Trophoblast cell (in vitro differentiated cells and primary cell): Measurements from ENCODE around the gene PSRC1.
A peak's percentile ranks its signal among the peaks of the same experiment; 100 is the strongest.

Experiments used
- DNase-seq, 2 donors: peaks; one replicate each; pipeline ENCODE4 v3.0.0-alpha.2; 2016
- H2AFZ ChIP-seq: 2 replicates; pipeline ENCODE4 v1.6.1; 2013; ENCODE audit warnings: low read length, moderate library complexity, mild to moderate bottlenecking; ENCODE audit not compliant: insufficient read depth, poor library complexity
- H2AK5ac ChIP-seq: 2 replicates; pipeline ENCODE4 v1.6.1; 2013; ENCODE audit warnings: mild to moderate bottlenecking, low read length
- H2BK120ac ChIP-seq: 2 replicates; pipeline ENCODE4 v1.6.1; 2013; ENCODE audit warnings: low read length, mild to moderate bottlenecking, moderate library complexity; ENCODE audit not compliant: insufficient read depth, poor library complexity
- H2BK12ac ChIP-seq: 2 replicates; pipeline ENCODE4 v1.6.1; 2013; ENCODE audit warnings: mild to moderate bottlenecking, low read length, moderate library complexity
- H2BK5ac ChIP-seq: 2 replicates; pipeline ENCODE4 v1.6.1; 2013; ENCODE audit warnings: low read length, low read depth, moderate library complexity, mild to moderate bottlenecking; ENCODE audit not compliant: poor library complexity
- H3K14ac ChIP-seq: 2 replicates; pipeline ENCODE4 v1.6.1; 2013; ENCODE audit warnings: mild to moderate bottlenecking, low read length
- H3K18ac ChIP-seq: 2 replicates; pipeline ENCODE4 v1.6.1; 2013; ENCODE audit warnings: mild to moderate bottlenecking, low read length
- H3K23ac ChIP-seq: 2 replicates; pipeline ENCODE4 v1.6.1; 2013; ENCODE audit warnings: low read length
- H3K27ac ChIP-seq: 2 replicates; pipeline ENCODE4 v1.5.1; 2013; ENCODE audit warnings: low read depth, mild to moderate bottlenecking, inconsistent platforms, low read length, moderate library complexity
- H3K27me3 ChIP-seq: 2 replicates; pipeline ENCODE4 v1.6.1; 2013; ENCODE audit warnings: inconsistent platforms, mild to moderate bottlenecking, low read length, moderate library complexity; ENCODE audit not compliant: insufficient read depth
- H3K36me3 ChIP-seq, 2 experiments: 1 replicate in 1 of 2; 2 replicates in 1 of 2; pipeline ENCODE4 v1.6.1; 2013; ENCODE audit warnings: low read length in 2 of 2, mild to moderate bottlenecking in 2 of 2, moderate library complexity in 1 of 2; ENCODE audit not compliant: insufficient read depth in 2 of 2, control insufficient read depth in 1 of 2
- H3K4ac ChIP-seq: 2 replicates; pipeline ENCODE4 v1.6.1; 2013; ENCODE audit warnings: low read depth, mild to moderate bottlenecking, low read length, moderate library complexity
- H3K4me1 ChIP-seq, 2 experiments: 1 replicate in 1 of 2; 2 replicates in 1 of 2; pipeline ENCODE4 v1.6.1; 2013; ENCODE audit warnings: low read length in 2 of 2, mild to moderate bottlenecking in 2 of 2, moderate library complexity in 1 of 2; ENCODE audit not compliant: insufficient read depth in 2 of 2, control insufficient read depth in 1 of 2
- H3K4me2 ChIP-seq: 2 replicates; pipeline ENCODE4 v1.6.1; 2013; ENCODE audit warnings: inconsistent platforms, mild to moderate bottlenecking, low read length, moderate library complexity
- H3K4me3 ChIP-seq: 2 replicates; pipeline ENCODE4 v1.5.1; 2013; ENCODE audit warnings: mild to moderate bottlenecking, low read depth, low read length, inconsistent platforms
- H3K79me1 ChIP-seq: one replicate; pipeline ENCODE4 v1.6.1; 2013; ENCODE audit warnings: low read length
- H3K79me2 ChIP-seq: 2 replicates; pipeline ENCODE4 v1.6.1; 2013; ENCODE audit warnings: low read length, mild to moderate bottlenecking; ENCODE audit not compliant: control insufficient read depth, insufficient read depth, poor library complexity
- H3K9ac ChIP-seq: 2 replicates; pipeline ENCODE4 v1.6.1; 2013; ENCODE audit warnings: mild to moderate bottlenecking, low read length
- H3K9me3 ChIP-seq: 2 replicates; pipeline ENCODE4 v1.6.1; 2013; ENCODE audit warnings: low read depth, mild to moderate bottlenecking, control low read depth, inconsistent platforms, low read length; ENCODE audit not compliant: insufficient read depth
- H4K12ac ChIP-seq: 2 replicates; pipeline ENCODE4 v1.6.1; 2013; ENCODE audit warnings: low read depth, mild to moderate bottlenecking, low read length, moderate library complexity
- H4K8ac ChIP-seq: 2 replicates; pipeline ENCODE4 v1.6.1; 2013; ENCODE audit warnings: low read depth, mild to moderate bottlenecking, low read length, moderate library complexity
- H4K91ac ChIP-seq: one replicate; pipeline ENCODE4 v1.6.1; 2013; ENCODE audit warnings: low read depth, mild to moderate bottlenecking, low read length, moderate library complexity
- WGBS: extraction: QIAGEN DNeasy Blood & Tissue Kit; methylation state at CpG from one replicate; pipeline ENCODE4 v1.1.7; 2013; ENCODE audit warnings: missing lambda C conversion rate; ENCODE audit not compliant: insufficient read length, insufficient coverage; ENCODE audit errors: extremely low coverage; 5-methylcytosine and 5-hydroxymethylcytosine counted together

PSRC1 gene

DNA sequence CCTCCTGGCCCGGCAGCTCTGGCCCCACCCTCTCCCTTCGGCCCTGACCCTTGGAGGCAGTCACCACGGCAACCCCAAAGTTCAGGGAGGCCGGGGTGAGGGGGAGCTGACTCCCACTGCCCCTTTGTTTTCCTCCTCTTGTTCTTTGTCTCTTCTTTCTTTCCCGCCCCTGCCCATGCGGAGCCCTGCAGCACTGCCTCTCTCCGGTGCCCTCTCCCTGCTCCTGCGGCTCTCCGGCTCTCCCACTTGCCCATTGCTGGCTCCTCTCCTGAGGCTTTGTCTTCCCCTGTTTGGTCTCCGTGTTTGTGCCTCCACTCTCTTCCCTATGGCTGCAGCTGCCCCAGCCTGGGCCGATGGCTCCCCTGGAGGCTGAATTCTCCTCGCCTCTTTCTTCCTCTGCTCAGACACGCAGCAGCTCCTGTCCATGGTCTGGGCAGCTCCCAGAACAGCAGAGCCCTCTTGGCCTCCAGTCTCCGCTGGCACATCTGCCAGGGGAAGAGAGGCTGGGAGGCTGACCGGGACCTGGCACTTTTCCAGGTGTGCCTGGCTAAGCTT is 27.8 kb downstream of the PSRC1 start:
- H2BK120ac ChIP-seq: peak overlapping the region; percentile 97
- H3K9me3 ChIP-seq: peaks cover 9% of the 10 kb centered on the region
- peaks cover 41 to 43% of the 10 kb centered on the region in 2 experiments for H3K4me1 ChIP-seq
- peak overlapping the region; percentile 28 for H3K4ac ChIP-seq
- peak overlapping the region; percentile 86 for H3K18ac ChIP-seq
- H2AK5ac ChIP-seq: peak overlapping the region; percentile 97
- peaks cover 27 to 31% of the 10 kb centered on the region in 2 experiments for H3K36me3 ChIP-seq
- H3K4me3 ChIP-seq: no peak overlapping the region
- peak overlapping the region; percentile 97 for H3K27ac ChIP-seq
- no peak for DNase-seq
- WGBS: no CpG with 5 or more reads among the region's 15 CpGs
- peak overlapping the region; percentile 91 for H2BK12ac ChIP-seq
- no peak overlapping the region for H3K9ac ChIP-seq
- peak overlapping the region; percentile 94 for H4K91ac ChIP-seq
- peaks cover 17% of the 10 kb centered on the region for H3K79me2 ChIP-seq
- H3K79me1 ChIP-seq: peaks cover 27% of the 10 kb centered on the region
- H2BK5ac ChIP-seq: peak overlapping the region; percentile 84
- H3K14ac ChIP-seq: peak overlapping the region; percentile 65
- H3K4me2 ChIP-seq: no peak overlapping the region
- no peaks in the 10 kb centered on the region for H3K27me3 ChIP-seq
- H2AFZ ChIP-seq: peak overlapping the region; percentile 23
- H4K12ac ChIP-seq: peak overlapping the region; percentile 74
- H3K23ac ChIP-seq: no peak overlapping the region
- peak overlapping the region; percentile 83 for H4K8ac ChIP-seq

DNA sequence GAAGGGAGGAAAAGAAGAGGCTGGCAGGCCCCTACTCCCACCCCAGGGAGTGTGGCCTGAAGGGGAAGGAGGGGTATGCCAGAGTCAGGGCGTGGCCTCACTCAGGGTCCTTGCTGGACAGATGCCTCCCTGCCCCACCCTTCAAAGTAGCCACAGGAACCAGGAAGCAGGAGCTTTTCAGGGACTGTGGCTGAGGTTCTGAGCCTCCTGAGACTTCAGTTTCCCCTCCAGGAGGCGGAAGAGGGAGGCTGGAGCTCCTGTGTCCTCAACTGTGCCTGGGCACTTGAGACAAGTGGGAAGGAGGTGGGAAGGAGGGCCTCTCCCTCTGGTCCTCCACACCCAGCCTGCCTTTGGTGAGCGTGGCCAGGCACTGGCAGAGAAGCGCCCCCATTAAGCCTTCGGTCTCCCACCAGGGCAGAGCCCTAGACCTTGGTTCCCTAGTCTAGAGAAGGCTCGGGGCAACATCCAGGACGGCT is 28.3 kb downstream of the PSRC1 start:
- Histone ChIP-seq H3K9ac (no peak overlapping the region), H2BK12ac (peak overlapping the region; percentile 91), H4K91ac (peak overlapping the region; percentile 94), H3K36me3 (peaks cover 27 to 31% of the 10 kb centered on the region in 2 experiments), H2BK120ac (peak overlapping the region; percentile 97), H3K4me2 (peak overlapping the region; percentile 38), H2BK5ac (peak overlapping the region; percentile 84), H3K4ac (peak overlapping the region; percentile 28), H3K14ac (peak overlapping the region; percentile 65), H3K27ac (peak overlapping the region; percentile 97), H2AK5ac (peak overlapping the region; percentile 97), H3K9me3 (peaks cover 9% of the 10 kb centered on the region), H3K4me3 (no peak overlapping the region), H2AFZ (peak overlapping the region; percentile 23), H3K79me2 (peaks cover 17% of the 10 kb centered on the region), H3K23ac (no peak overlapping the region), H3K18ac (peak overlapping the region; percentile 86), H4K12ac (peak overlapping the region; percentile 74), H3K79me1 (peaks cover 28% of the 10 kb centered on the region), H3K4me1 (peaks cover 43% of the 10 kb centered on the region in 2 experiments), H4K8ac (peak overlapping the region; percentile 83), H3K27me3 (no peaks in the 10 kb centered on the region)
- no peak for DNase-seq
- WGBS: no CpG with 5 or more reads among the region's 7 CpGs

DNA sequence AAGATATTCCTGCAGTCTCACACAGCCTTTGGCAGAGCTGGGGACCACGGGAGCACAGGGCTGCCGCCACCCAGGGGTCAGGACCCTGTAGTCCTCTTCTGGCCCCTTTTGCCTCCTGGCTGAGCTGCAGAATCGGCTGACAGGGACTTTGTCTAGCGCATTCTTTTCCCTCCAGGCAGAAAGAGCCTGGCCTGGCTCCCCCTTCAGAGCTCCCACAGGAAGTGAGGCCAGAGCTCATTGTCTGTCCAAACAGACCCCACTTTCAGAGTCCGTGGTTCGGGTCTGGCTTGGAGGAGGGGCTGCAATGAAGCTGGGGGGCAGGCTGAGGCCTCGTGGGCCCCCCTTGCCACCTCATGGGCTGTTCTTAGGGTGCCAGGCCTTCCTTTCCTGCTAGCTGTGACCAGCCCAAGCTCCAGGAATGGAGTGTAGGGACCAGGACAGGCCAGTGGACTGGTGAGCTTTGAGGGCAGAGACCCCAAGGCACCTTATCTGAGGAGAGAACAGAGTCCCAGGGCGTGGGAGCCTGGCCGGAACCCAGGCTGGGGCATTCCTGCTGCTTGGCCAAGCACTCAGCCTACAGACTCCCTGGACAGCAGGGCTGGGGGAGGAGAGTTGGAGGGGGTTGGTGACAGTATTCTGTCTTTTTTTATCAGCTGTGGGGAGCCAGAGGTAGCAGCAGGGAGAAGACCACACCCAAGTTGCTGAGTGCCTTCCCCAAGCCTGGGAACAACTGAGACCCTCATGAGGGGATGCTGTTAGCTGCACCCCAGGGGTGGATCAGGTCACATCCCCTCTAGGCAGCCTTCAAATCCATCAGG is 28.9 kb downstream of the PSRC1 start:
- Histone ChIP-seq H4K8ac (peak overlapping the region; percentile 83), H3K4me2 (peak overlapping the region; percentile 38), H2BK12ac (peak overlapping the region; percentile 91), H3K27ac (peak overlapping the region; percentile 97), H3K4me3 (no peak overlapping the region), H2BK120ac (peak overlapping the region; percentile 97), H3K79me1 (peaks cover 29% of the 10 kb centered on the region), H4K12ac (peak overlapping the region; percentile 74), H3K27me3 (no peaks in the 10 kb centered on the region), H3K79me2 (peaks cover 17% of the 10 kb centered on the region), H2BK5ac (peak overlapping the region; percentile 92), H4K91ac (peak overlapping the region; percentile 94), H2AK5ac (peak overlapping the region; percentile 97), H3K36me3 (peaks cover 23 to 29% of the 10 kb centered on the region in 2 experiments), H3K9me3 (peaks cover 9% of the 10 kb centered on the region), H3K4ac (peak overlapping the region; percentile 28), H3K18ac (peak overlapping the region; percentile 95), H2AFZ (peak overlapping the region; percentile 57), H3K9ac (no peak overlapping the region), H3K4me1 (peaks cover 43 to 44% of the 10 kb centered on the region in 2 experiments), H3K23ac (no peak overlapping the region), H3K14ac (peak overlapping the region; percentile 91)
- no CpG with 5 or more reads among the region's 9 CpGs for WGBS
- DNase-seq: no peak

DNA sequence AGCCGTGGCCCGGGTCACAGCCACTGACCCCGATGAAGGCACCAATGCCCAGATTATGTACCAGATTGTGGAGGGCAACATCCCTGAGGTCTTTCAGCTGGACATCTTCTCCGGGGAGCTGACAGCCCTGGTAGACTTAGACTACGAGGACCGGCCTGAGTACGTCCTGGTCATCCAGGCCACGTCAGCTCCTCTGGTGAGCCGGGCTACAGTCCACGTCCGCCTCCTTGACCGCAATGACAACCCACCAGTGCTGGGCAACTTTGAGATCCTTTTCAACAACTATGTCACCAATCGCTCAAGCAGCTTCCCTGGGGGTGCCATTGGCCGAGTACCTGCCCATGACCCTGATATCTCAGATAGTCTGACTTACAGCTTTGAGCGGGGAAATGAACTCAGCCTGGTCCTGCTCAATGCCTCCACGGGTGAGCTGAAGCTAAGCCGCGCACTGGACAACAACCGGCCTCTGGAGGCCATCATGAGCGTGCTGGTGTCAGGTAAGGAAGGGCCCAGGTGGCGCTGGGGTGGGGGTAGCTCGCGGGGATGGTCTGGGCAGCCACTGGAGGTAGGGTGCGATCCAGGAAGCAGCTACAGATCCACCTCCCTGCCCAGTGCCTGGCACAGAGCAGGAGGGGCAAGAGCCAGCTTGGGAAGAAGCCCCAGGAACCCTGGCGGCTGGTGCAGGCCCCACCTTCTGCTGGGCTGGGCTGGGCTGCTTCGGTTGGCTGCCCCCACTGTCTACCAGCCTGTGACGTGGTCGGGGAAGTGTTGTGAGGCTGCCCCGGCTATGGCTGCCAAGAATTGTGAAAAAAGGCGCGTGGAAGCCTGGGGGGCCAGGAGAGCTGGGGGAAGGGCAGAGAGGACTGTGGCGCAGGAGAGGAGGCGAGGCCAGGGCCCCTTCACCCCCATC is 29.8 kb downstream of the PSRC1 start:
- H4K91ac ChIP-seq: peak overlapping the region; percentile 94
- no peaks in the 10 kb centered on the region for H3K27me3 ChIP-seq
- peak overlapping the region; percentile 91 for H3K14ac ChIP-seq
- peak overlapping the region; percentile 80 for H3K4ac ChIP-seq
- peaks cover 14 to 20% of the 10 kb centered on the region in 2 experiments for H3K36me3 ChIP-seq
- no peak overlapping the region for H3K4me3 ChIP-seq
- peaks cover 9% of the 10 kb centered on the region for H3K9me3 ChIP-seq
- peaks cover 29% of the 10 kb centered on the region for H3K79me1 ChIP-seq
- H3K79me2 ChIP-seq: peaks cover 17% of the 10 kb centered on the region
- H3K4me2 ChIP-seq: peak overlapping the region; percentile 38
- H4K8ac ChIP-seq: peak overlapping the region; percentile 83
- H2AFZ ChIP-seq: peak overlapping the region; percentile 38
- H3K18ac ChIP-seq: peak overlapping the region; percentile 95
- H2BK5ac ChIP-seq: peak overlapping the region; percentile 92
- no peak overlapping the region for H3K9ac ChIP-seq
- peak overlapping the region; percentile 97 for H2AK5ac ChIP-seq
- DNase-seq: no peak
- WGBS: no CpG with 5 or more reads among the region's 33 CpGs
- peaks cover 46 to 50% of the 10 kb centered on the region in 2 experiments for H3K4me1 ChIP-seq
- peak overlapping the region; percentile 69 for H2BK120ac ChIP-seq
- H3K27ac ChIP-seq: peak overlapping the region; percentile 97
- H4K12ac ChIP-seq: peak overlapping the region; percentile 23
- no peak overlapping the region for H3K23ac ChIP-seq
- peak overlapping the region; percentile 74 for H2BK12ac ChIP-seq
